Left kidney (tissue), 2 donors: ENCODE measurements around the gene CYP4F12. TPM values are rescaled to one million over a fixed set of nuclear protein-coding genes. Genes with fewer than 3 reads are reported as not detected.

Experiments used
- DNase-seq: peaks from one replicate; pipeline ENCODE4 v3.0.0-alpha.2; 2013
- polyA plus RNA-seq: library from polyadenylated mRNA; unstranded; fragments of 120-200 nt; gene quantifications from one replicate; pipeline ENCODE4 v1.2.1, GENCODE V29; 2013; ENCODE audit not compliant: insufficient read length

Gene CYP4F12
- polyA plus RNA-seq, 1 donor, result 1.1 TPM

- DNase-seq, result no peak
Measured at GRCh38 chr19:15714638-15715037, 41.8 kb downstream of the CYP4F12 start.

DNA sequence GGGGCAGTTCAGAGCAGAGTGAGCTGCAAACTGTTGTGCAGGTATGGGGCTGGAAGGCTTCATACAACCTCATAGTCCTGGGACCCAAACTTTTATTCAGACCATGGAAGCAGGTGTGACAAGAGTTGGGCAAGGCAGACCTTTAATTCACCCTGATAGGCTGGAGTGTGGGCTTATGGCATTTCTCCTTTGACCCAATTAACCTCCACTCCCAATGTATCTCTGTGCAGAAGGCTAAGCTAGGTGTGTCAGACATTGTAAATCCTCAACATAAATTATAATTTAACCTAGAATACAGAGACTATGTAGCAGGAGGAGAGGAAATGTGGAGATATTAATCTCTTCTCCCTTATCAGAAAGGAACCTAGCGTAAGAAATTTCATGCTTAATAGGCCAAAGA, 42.8 kb downstream of the CYP4F12 start:
- no peak for DNase-seq

GRCh38 chr19:15717809-15718208, 44.9 kb downstream of the CYP4F12 start:
- DNase-seq, result no peak

DNA sequence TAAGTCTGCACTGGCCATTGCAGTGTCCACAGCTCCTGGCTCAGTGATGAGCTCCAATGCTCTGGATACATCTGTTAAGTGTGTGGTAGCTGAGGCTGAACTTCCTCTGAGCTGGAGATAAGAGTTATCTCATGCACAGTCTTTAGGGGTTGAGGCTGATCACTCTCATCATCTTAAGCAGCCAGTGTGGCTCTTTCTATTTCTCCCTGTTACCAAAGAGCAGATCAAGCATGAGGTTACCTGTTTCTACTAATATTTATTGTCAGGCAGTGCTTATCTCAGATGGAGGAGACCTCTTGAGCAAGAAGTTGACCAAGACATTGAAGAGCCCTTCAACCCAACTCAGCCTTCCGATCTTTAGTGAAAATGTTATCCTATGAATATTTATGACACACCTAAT, 48.4 kb downstream of the CYP4F12 start:
- DNase-seq, result no peak

- no peak for DNase-seq
Measured at GRCh38 chr19:15722956-15723355, 50.1 kb downstream of the CYP4F12 start.

GRCh38 chr19:15727724-15728123, 54.8 kb downstream of the CYP4F12 start, which contains the start of gene OR10H2:
OR10H2 (plus strand) TSS chr19:15728024; CDS start chr19:15728044, 20 bp downstream.
- DNase-seq, result no peak

- no peak for DNase-seq
Measured at GRCh38 chr19:15730538-15730937, 57.7 kb downstream of the CYP4F12 start.

DNA sequence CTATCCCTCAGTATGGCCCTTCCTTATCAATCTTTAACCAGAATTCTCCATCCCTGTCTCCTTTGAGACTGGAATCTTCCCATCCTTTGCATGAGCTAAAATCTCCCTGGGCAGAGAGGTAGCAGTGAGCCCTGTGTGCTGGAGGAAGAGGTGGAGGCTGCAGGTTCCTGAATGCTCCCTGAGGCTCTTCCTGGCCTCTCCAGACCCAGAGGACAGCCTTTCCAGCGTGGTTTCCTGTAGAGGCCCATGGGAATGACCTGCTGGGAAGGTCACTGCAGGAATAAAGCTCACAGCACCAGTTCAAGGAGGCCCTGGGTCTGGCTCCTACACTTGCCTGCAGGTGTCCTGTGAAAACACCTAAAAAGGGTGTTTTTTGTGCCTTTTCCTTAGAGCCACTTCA, 59.5 kb downstream of the CYP4F12 start:
- no peak for DNase-seq

GRCh38 chr19:15733895-15734294, 61.0 kb downstream of the CYP4F12 start:
- DNase-seq, result no peak

DNA sequence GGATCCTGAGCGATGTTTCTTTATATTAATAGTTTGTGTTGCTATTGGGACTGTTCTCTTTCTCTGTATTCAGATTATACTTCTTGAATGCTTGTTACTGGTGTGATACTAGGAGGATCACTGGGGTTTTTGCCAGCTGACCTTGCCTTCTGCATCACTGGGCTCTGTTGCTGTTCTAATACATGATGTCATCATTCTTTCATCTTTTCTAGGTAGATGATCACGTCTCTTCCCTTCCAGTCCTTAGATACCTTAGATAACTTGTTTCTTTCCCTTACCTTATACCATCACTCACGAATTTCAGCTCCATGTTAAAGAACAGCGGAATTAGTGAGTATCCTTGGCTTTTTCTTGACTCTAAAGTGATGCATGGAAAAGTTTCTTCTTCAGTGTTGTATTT, 64.8 kb downstream of the CYP4F12 start, which contains the start of gene OR10H3:
Gene OR10H3, plus strand, starts transcription at position 264 of the 400 bp plus-strand sequence. CDS start 3,408 bp downstream, outside the sequence.
- DNase-seq, result no peak

- no peak for DNase-seq
Measured at GRCh38 chr19:15740785-15741184, 67.9 kb downstream of the CYP4F12 start.

Other genes with a start within 250 kb of the CYP4F12 start
- 25.7 TPM for gene WIZ, start 223.1 kb upstream of the CYP4F12 start, polyA plus RNA-seq
- gene RASAL3, start 208.5 kb upstream of the CYP4F12 start, polyA plus RNA-seq, result 1.1 TPM
- gene PGLYRP2, start 193.6 kb upstream of the CYP4F12 start, polyA plus RNA-seq, result not detected
- gene CYP4F22, start 164.6 kb upstream of the CYP4F12 start, polyA plus RNA-seq, result 0.28 TPM
- gene CYP4F8, start 57.9 kb upstream of the CYP4F12 start, polyA plus RNA-seq, result 0.08 TPM
- gene CYP4F3, start 32.2 kb upstream of the CYP4F12 start, polyA plus RNA-seq, result 1.4 TPM
- gene OR10H2, start 54.9 kb downstream of the CYP4F12 start, polyA plus RNA-seq, result not detected
- not detected for gene OR10H3, start 64.9 kb downstream of the CYP4F12 start, polyA plus RNA-seq
- 0.13 TPM for gene OR10H5, start 114.6 kb downstream of the CYP4F12 start, polyA plus RNA-seq
- gene OR10H1, start 142.6 kb downstream of the CYP4F12 start, polyA plus RNA-seq, result 0.03 TPM
- gene CYP4F2, start 225.0 kb downstream of the CYP4F12 start, polyA plus RNA-seq, result 0.13 TPM